HL-60 (cell line): ENCODE data around the gene BAZ2B.

Source experiments
- DNase-seq, 2 experiments: peaks; one replicate each; pipeline ENCODE4 v3.0.0-alpha.2; 2010 to 2020; ENCODE audit warnings: low read depth in 1 of 2, low spot score in 1 of 2
- H3K27ac ChIP-seq: fragments of 250-450 bp; sonication (Bioruptor Pico); replicated peaks from 2 replicates; pipeline ENCODE4 v1.5.1; 2020; ENCODE audit warnings: mild to moderate bottlenecking, moderate library complexity
- H3K27me3 ChIP-seq: fragments of 250-450 bp; sonication (Bioruptor Pico); 2 replicates; pipeline ENCODE4 v1.5.1; 2021; ENCODE audit warnings: mild to moderate bottlenecking, moderate library complexity; ENCODE audit not compliant: insufficient read depth, poor library complexity, severe bottlenecking
- H3K4me3 ChIP-seq: replicated peaks from 2 replicates; pipeline ENCODE4 v1.5.1; 2011; ENCODE audit warnings: mild to moderate bottlenecking, control low read depth, low read length; ENCODE audit not compliant: insufficient read depth
- CTCF ChIP-seq: IDR thresholded peaks from one replicate; pipeline ENCODE4 v1.5.1; 2011; ENCODE audit warnings: low read length, control low read depth, inconsistent platforms; ENCODE audit not compliant: insufficient read depth
- GABPA ChIP-seq: IDR thresholded peaks from 2 replicates; pipeline ENCODE4 v1.6.1; 2012; ENCODE audit warnings: low read depth
- POLR2AphosphoS5 ChIP-seq: IDR thresholded peaks from 2 replicates; pipeline ENCODE4 v1.6.1; 2012; ENCODE audit warnings: low read depth
- REST ChIP-seq: IDR thresholded peaks from 2 replicates; pipeline ENCODE4 v1.6.1; 2012; ENCODE audit warnings: low read depth; ENCODE audit not compliant: insufficient replicate concordance
- SPI1 ChIP-seq: IDR thresholded peaks from 2 replicates; pipeline ENCODE4 v1.6.1; 2012; ENCODE audit warnings: low read depth, mild to moderate bottlenecking, borderline replicate concordance

Gene BAZ2B

GRCh38 chr2:159513745-159514144 lies 102.6 kb downstream of the BAZ2B start:
- TF ChIP-seq REST = no peak
- no peak for TF ChIP-seq SPI1
- no peak for TF ChIP-seq GABPA
- TF ChIP-seq CTCF = no peak
- TF ChIP-seq POLR2AphosphoS5 = no peak
- H3K27me3 ChIP-seq = no peaks in the 10 kb centered on the region
- no peak for DNase-seq
- H3K4me3 ChIP-seq = no peak overlapping the region
- H3K27ac ChIP-seq = no peak overlapping the region

- TF ChIP-seq POLR2AphosphoS5 (no peak), SPI1 (no peak), CTCF (no peak), REST (no peak), GABPA (no peak)
- Histone ChIP-seq H3K27ac (no peak overlapping the region), H3K4me3 (no peak overlapping the region), H3K27me3 (no peaks in the 10 kb centered on the region)
- DNase-seq = no peak
These were observed 108.2 kb downstream of the BAZ2B start for GRCh38 chr2:159508140-159508539.

- DNase-seq = no peak
- H3K4me3 ChIP-seq = no peak overlapping the region
- TF ChIP-seq GABPA (no peak), SPI1 (no peak), CTCF (no peak), REST (no peak), POLR2AphosphoS5 (no peak)
- no peaks in the 10 kb centered on the region for H3K27me3 ChIP-seq
- no peak overlapping the region for H3K27ac ChIP-seq
These were observed 109.4 kb downstream of the BAZ2B start for GRCh38 chr2:159506764-159507440.
